ENCODE results near the gene GANC. TPM values are rescaled to one million over a fixed set of nuclear protein-coding genes. Genes with fewer than 3 reads are reported as not detected.

The GANC gene
- total RNA-seq, 1 donor from 2014 or later, result 122 TPM

- DNase-seq, result no peak
- TF ChIP-seq CTCF (IDR thresholded peaks at IDR 0.05), result no peak
- peaks cover 70% of the 10 kb centered on the region for H3K36me3 ChIP-seq
- intact Hi-C loops (cut with DNase I), result no loop called here
- H3K4me1 ChIP-seq, result no peaks in the 10 kb centered on the region
- no peaks in the 10 kb centered on the region for H3K27me3 ChIP-seq (ENCODE audit: low read depth)
- no peak for ATAC-seq
- no peak overlapping the region for H3K27ac ChIP-seq
- no peak overlapping the region for H3K4me3 ChIP-seq
- H3K9me3 ChIP-seq, result no peaks in the 10 kb centered on the region
Measured at GRCh38 chr15:42401544-42402454, 128.8 kb downstream of the GANC start.

GRCh38 chr15:42402455-42403205, 129.6 kb downstream of the GANC start:
- ATAC-seq (no peak), DNase-seq (no peak)
- H3K9me3 ChIP-seq, result no peaks in the 10 kb centered on the region
- intact Hi-C loops (cut with DNase I), result no loop called here
- H3K27me3 ChIP-seq (ENCODE audit: low read depth), result no peaks in the 10 kb centered on the region
- peaks cover 62% of the 10 kb centered on the region for H3K36me3 ChIP-seq
- no peak for TF ChIP-seq CTCF (IDR thresholded peaks at IDR 0.05)
- no peak overlapping the region for H3K27ac ChIP-seq
- H3K4me1 ChIP-seq, result no peaks in the 10 kb centered on the region
- no peak overlapping the region for H3K4me3 ChIP-seq

GRCh38 chr15:42403389-42403788, 130.4 kb downstream of the GANC start:
- ATAC-seq (no peak), DNase-seq (no peak)
- intact Hi-C loops (cut with DNase I), result no loop called here
- Histone ChIP-seq H3K9me3 (no peaks in the 10 kb centered on the region), H3K27me3 (ENCODE audit: low read depth) (no peaks in the 10 kb centered on the region), H3K4me1 (no peaks in the 10 kb centered on the region), H3K27ac (no peak overlapping the region), H3K36me3 (peaks cover 56% of the 10 kb centered on the region), H3K4me3 (no peak overlapping the region)
- TF ChIP-seq CTCF (IDR thresholded peaks at IDR 0.05), result no peak

GRCh38 chr15:42404461-42405235, 131.6 kb downstream of the GANC start:
- intact Hi-C loops (cut with DNase I), result no loop called here
- no peak overlapping the region for H3K4me3 ChIP-seq
- no peak overlapping the region for H3K27ac ChIP-seq

More at GRCh38 chr15:42404461-42405235, 131.6 kb downstream of the GANC start:
- H3K27me3 ChIP-seq (ENCODE audit: low read depth), result no peaks in the 10 kb centered on the region
- no peak for TF ChIP-seq CTCF (IDR thresholded peaks at IDR 0.05)
- peaks cover 57% of the 10 kb centered on the region for H3K36me3 ChIP-seq
- ATAC-seq, result no peak
- no peaks in the 10 kb centered on the region for H3K9me3 ChIP-seq
- DNase-seq, result no peak
- H3K4me1 ChIP-seq, result no peaks in the 10 kb centered on the region

All from lower lobe of right lung (tissue), 2 donors.